Measurements from ENCODE around the gene GRAMD1A. TPM values are rescaled to one million over a fixed set of nuclear protein-coding genes. Genes with fewer than 3 reads are reported as not detected.
A peak's percentile ranks its signal among the peaks of the same experiment; 100 is the strongest.

The GRAMD1A gene
- total RNA-seq, 2 experiments from 2014 or later, result 221 to 229 TPM

DNA sequence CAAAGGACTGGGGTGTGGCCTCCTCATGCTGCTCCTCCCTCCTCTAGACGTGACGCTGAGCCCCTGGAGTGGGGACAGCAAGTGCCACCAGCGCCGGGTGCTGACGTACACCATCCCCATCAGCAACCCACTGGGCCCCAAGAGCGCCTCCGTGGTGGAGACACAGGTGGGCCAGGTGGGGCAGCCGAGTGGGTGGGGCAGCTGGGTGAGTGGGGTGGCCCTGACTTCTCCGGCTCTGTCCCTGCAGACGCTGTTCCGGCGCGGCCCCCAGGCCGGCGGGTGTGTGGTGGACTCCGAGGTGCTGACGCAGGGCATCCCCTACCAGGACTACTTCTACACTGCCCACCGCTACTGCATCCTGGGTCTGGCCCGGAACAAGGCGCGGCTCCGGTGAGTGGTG lies 19.0 kb downstream of the GRAMD1A start:
- H3K9me3 ChIP-seq (ENCODE audit: control insufficient read depth in 1 of 2, insufficient read depth in 1 of 2, low read length in 2 of 2), result no peaks in the 10 kb centered on the region
- no peak overlapping the region for H3K4me3 Mint-ChIP-seq
- peaks cover 36% of the 10 kb centered on the region for H3K4me1 ChIP-seq (ENCODE audit: insufficient read depth, low read length)
- no peak for DNase-seq
- H3K36me3 ChIP-seq (ENCODE audit: insufficient read depth, low read length), result peaks cover 88% of the 10 kb centered on the region
- peak overlapping the region in 1 of 2 donors; percentile 14 for H3K27ac ChIP-seq (ENCODE audit: low read depth in 1 of 2, low read length in 2 of 2)
- no peaks in the 10 kb centered on the region for H3K27me3 ChIP-seq (ENCODE audit: control insufficient read depth in 1 of 2, insufficient read depth in 2 of 2, low read length in 2 of 2)
- no peak overlapping the region for H3K4me3 ChIP-seq (ENCODE audit: low read length)
- ChIA-PET POLR2A (no interaction called here), CTCF (no interaction called here)
- no peaks in the 10 kb centered on the region for H3K9me3 Mint-ChIP-seq
- H3K27ac Mint-ChIP-seq, result peak overlapping the region; percentile 51
- peaks cover 86% of the 10 kb centered on the region for H3K36me3 Mint-ChIP-seq (ENCODE audit: low read depth)
- no peaks in the 10 kb centered on the region for H3K27me3 Mint-ChIP-seq
- TF ChIP-seq, protein P1, sequence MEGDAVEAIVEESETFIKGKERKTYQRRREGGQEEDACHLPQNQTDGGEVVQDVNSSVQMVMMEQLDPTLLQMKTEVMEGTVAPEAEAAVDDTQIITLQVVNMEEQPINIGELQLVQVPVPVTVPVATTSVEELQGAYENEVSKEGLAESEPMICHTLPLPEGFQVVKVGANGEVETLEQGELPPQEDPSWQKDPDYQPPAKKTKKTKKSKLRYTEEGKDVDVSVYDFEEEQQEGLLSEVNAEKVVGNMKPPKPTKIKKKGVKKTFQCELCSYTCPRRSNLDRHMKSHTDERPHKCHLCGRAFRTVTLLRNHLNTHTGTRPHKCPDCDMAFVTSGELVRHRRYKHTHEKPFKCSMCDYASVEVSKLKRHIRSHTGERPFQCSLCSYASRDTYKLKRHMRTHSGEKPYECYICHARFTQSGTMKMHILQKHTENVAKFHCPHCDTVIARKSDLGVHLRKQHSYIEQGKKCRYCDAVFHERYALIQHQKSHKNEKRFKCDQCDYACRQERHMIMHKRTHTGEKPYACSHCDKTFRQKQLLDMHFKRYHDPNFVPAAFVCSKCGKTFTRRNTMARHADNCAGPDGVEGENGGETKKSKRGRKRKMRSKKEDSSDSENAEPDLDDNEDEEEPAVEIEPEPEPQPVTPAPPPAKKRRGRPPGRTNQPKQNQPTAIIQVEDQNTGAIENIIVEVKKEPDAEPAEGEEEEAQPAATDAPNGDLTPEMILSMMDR (IDR thresholded peaks at IDR 0.05), result no peak
- ATAC-seq (ENCODE audit: poor library complexity), result no peak
- peaks cover 32% of the 10 kb centered on the region for H3K4me1 Mint-ChIP-seq (ENCODE audit: low read depth)
- intact Hi-C loops (cut with DNase I, micrococcal nuclease), result no loop called here

DNA sequence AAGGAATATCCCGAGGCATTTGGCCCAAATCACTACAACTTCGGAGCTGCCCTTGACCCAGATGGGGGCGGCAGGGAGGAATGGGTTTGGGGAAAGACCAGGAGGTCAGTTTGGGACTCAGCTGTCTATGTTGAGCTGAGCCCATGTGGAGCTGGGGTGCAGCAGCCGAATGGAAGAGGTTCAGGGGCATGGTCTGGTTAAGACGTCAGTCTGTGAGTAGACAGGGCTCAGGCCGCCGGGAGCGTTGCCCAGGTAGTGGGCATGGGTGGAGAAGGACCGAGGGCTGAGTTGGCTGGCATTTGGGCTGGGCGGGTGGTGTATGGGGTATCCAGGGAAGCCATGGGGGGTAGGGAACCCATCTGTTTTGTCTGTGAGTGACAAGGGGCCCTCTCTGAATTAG lies 20.9 kb downstream of the GRAMD1A start:
- H3K27me3 Mint-ChIP-seq, result no peaks in the 10 kb centered on the region
- H3K36me3 Mint-ChIP-seq (ENCODE audit: low read depth), result peaks cover 86% of the 10 kb centered on the region
- TF ChIP-seq, protein P1 (IDR thresholded peaks at IDR 0.05), result no peak
- no peaks in the 10 kb centered on the region for H3K9me3 Mint-ChIP-seq
- intact Hi-C loops (cut with DNase I, micrococcal nuclease), result no loop called here
- H3K4me3 ChIP-seq (ENCODE audit: low read length), result no peak overlapping the region
- no peak overlapping the region for H3K4me3 Mint-ChIP-seq
- DNase-seq, result no peak
- peak overlapping the region in 1 of 2 donors; percentile 7 for H3K27ac ChIP-seq (ENCODE audit: low read depth in 1 of 2, low read length in 2 of 2)
- H3K4me1 Mint-ChIP-seq (ENCODE audit: low read depth), result peaks cover 13% of the 10 kb centered on the region
- H3K27me3 ChIP-seq (ENCODE audit: control insufficient read depth in 1 of 2, insufficient read depth in 2 of 2, low read length in 2 of 2), result no peaks in the 10 kb centered on the region
- peaks cover 94% of the 10 kb centered on the region for H3K36me3 ChIP-seq (ENCODE audit: insufficient read depth, low read length)
- CTCF ChIA-PET, result no interaction called here
- no peak for ATAC-seq (ENCODE audit: poor library complexity)
- H3K27ac Mint-ChIP-seq, result no peak overlapping the region
- H3K4me1 ChIP-seq (ENCODE audit: insufficient read depth, low read length), result peaks cover 17% of the 10 kb centered on the region
- H3K9me3 ChIP-seq (ENCODE audit: control insufficient read depth in 1 of 2, insufficient read depth in 1 of 2, low read length in 2 of 2), result no peaks in the 10 kb centered on the region
- POLR2A ChIA-PET, result no interaction called here

- intact Hi-C loops (cut with DNase I, micrococcal nuclease), result no loop called here
- Mint-ChIP-seq H3K27me3 (no peaks in the 10 kb centered on the region), H3K4me1 (ENCODE audit: low read depth) (peaks cover 11% of the 10 kb centered on the region), H3K4me3 (no peak overlapping the region), H3K9me3 (no peaks in the 10 kb centered on the region), H3K36me3 (ENCODE audit: low read depth) (peaks cover 88% of the 10 kb centered on the region), H3K27ac (no peak overlapping the region)
- no peaks in the 10 kb centered on the region for H3K9me3 ChIP-seq (ENCODE audit: control insufficient read depth in 1 of 2, insufficient read depth in 1 of 2, low read length in 2 of 2)
- H3K36me3 ChIP-seq (ENCODE audit: insufficient read depth, low read length), result peaks cover 95% of the 10 kb centered on the region
- ATAC-seq (ENCODE audit: poor library complexity) (no peak), DNase-seq (no peak)
- no peak overlapping the region for H3K4me3 ChIP-seq (ENCODE audit: low read length)
- ChIA-PET POLR2A (no interaction called here), CTCF (no interaction called here)
- H3K27me3 ChIP-seq (ENCODE audit: control insufficient read depth in 1 of 2, insufficient read depth in 2 of 2, low read length in 2 of 2), result no peaks in the 10 kb centered on the region
- TF ChIP-seq, protein P1 (IDR thresholded peaks at IDR 0.05), result no peak
- H3K27ac ChIP-seq (ENCODE audit: low read depth in 1 of 2, low read length in 2 of 2), result peak overlapping the region in 1 of 2 donors; percentile 7
- peaks cover 16% of the 10 kb centered on the region for H3K4me1 ChIP-seq (ENCODE audit: insufficient read depth, low read length)
Observed at GRCh38 chr19:35021596-35021995, 21.5 kb downstream of the GRAMD1A start.

All from CD4-positive, alpha-beta T cell (primary cell).